ENCODE measurements around the gene DNM3.

The DNM3 gene

DNA sequence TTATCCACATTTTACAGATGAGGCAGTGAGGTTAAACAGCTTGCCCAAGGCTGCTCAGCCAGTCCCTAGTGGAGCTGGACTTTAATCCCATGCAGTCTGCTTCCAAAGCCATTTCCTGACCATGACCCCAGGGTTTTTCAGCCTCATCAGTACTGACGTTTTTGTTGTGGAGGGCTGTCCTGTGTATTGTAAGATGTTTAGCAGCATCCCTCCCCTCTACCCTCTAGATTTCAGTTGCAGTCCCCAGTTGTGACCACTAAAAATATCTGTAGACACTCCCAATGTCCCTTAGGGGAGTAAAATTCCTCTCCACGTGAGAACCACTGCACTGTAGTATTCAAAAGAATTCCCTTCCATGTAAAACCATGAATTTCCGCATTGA is 549.0 kb downstream of the DNM3 start:
- Histone ChIP-seq H3K27ac (no peak overlapping the region), H3K36me3 (no peaks in the 10 kb centered on the region), H3K4me3 (ENCODE audit: low read depth in 1 of 2, low read length in 1 of 2) (no peak overlapping the region), H3K4me1 (ENCODE audit: control insufficient read depth in 1 of 2, insufficient read depth in 1 of 2, low read depth in 1 of 2, low read length in 1 of 2) (no peaks in the 10 kb centered on the region), H3K9me3 (no peaks in the 10 kb centered on the region), H3K27me3 (no peaks in the 10 kb centered on the region)
- TF ChIP-seq, protein P1, sequence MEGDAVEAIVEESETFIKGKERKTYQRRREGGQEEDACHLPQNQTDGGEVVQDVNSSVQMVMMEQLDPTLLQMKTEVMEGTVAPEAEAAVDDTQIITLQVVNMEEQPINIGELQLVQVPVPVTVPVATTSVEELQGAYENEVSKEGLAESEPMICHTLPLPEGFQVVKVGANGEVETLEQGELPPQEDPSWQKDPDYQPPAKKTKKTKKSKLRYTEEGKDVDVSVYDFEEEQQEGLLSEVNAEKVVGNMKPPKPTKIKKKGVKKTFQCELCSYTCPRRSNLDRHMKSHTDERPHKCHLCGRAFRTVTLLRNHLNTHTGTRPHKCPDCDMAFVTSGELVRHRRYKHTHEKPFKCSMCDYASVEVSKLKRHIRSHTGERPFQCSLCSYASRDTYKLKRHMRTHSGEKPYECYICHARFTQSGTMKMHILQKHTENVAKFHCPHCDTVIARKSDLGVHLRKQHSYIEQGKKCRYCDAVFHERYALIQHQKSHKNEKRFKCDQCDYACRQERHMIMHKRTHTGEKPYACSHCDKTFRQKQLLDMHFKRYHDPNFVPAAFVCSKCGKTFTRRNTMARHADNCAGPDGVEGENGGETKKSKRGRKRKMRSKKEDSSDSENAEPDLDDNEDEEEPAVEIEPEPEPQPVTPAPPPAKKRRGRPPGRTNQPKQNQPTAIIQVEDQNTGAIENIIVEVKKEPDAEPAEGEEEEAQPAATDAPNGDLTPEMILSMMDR (IDR thresholded peaks at IDR 0.05): no peak

DNA sequence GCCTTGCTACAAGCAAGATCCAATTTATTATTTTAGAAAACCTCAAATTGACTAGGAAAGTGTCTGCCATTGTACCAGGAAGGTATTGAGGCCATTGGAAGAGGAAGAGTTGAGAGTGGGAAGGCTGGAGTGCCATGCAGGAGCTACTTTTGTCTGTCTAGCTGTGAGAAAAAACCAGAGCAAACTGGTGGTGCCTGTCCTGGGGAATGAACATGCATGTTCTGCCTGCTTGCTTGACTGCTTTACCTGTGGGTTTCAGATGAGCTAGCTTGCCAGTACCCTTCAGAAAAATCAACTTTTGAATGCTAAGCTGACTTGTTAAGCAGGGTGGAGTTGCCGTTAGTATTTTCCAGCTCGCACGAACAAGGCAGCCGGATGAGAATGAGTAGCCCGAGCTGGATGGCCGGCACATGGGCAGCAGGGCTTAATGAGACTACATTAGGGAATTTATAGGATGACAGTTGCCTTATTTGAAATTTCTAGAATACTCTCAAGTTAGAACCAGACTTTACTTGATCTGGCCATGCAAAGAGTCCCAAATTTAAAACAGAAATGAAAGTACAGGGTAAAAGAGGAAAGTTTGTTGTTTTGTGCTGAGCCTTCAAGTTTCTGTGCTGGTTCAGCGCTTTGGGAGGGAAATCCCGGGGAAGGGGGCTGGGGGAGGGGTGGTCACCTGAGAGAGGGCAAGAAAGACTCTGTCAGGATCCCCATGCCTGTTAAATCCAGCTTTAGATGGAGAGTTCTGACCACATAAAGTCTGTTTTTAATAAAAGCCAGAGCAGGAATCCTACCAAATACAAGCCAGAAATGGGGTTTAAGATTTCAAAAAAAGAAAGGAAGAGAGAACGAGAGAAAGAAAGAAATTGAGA is 549.6 kb downstream of the DNM3 start:
- Histone ChIP-seq H3K36me3 (no peaks in the 10 kb centered on the region), H3K4me1 (ENCODE audit: control insufficient read depth in 1 of 2, insufficient read depth in 1 of 2, low read depth in 1 of 2, low read length in 1 of 2) (no peaks in the 10 kb centered on the region), H3K9me3 (no peaks in the 10 kb centered on the region), H3K4me3 (ENCODE audit: low read depth in 1 of 2, low read length in 1 of 2) (no peak overlapping the region), H3K27me3 (no peaks in the 10 kb centered on the region), H3K27ac (no peak overlapping the region)
- TF ChIP-seq, protein P1 (IDR thresholded peaks at IDR 0.05): no peak

DNA sequence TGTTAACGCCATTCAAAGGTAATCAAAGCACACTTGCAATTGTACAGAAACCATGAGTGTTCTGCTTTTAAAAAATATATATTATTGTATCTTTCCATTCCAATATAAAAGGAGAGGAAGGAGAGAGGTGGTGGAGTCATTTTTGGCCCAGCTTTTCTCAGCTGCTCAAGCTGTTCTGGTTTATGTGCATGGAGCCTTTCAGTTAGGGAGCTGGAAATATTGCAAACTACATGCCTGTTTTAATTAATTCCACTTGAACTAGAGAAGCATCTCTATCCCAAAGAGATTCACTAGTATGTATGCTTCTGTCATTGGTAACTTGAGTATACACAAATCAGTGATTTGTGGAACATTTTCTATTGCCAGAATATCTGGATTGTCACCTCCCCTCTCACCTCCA is 550.7 kb downstream of the DNM3 start:
- no peak overlapping the region for H3K27ac ChIP-seq
- TF ChIP-seq, protein P1 (IDR thresholded peaks at IDR 0.05): no peak
- no peaks in the 10 kb centered on the region for H3K27me3 ChIP-seq
- no peaks in the 10 kb centered on the region for H3K36me3 ChIP-seq
- no peaks in the 10 kb centered on the region for H3K4me1 ChIP-seq (ENCODE audit: control insufficient read depth in 1 of 2, insufficient read depth in 1 of 2, low read depth in 1 of 2, low read length in 1 of 2)
- H3K9me3 ChIP-seq: no peaks in the 10 kb centered on the region
- H3K4me3 ChIP-seq (ENCODE audit: low read depth in 1 of 2, low read length in 1 of 2): no peak overlapping the region

DNA sequence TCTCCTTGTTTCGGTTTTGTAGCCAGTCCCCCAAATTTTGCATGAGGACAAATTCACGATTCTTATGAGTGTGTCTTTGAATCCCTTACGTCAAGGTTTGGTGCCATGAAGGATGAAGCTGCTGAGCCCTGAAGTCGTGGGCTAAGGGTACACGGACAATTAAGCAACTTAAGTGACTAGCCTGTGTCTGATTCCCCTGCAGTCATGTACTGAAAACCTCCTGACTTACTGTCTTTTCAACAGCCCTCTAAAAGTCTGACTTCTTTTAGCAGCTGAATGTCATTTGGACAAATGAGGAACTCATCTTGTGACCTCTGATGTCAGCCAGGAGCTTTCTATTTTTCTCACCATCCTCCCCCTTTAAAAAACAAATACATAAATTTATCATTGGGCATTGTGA is 552.1 kb downstream of the DNM3 start:
- no peaks in the 10 kb centered on the region for H3K36me3 ChIP-seq
- H3K27me3 ChIP-seq: no peaks in the 10 kb centered on the region
- H3K4me1 ChIP-seq (ENCODE audit: control insufficient read depth in 1 of 2, insufficient read depth in 1 of 2, low read depth in 1 of 2, low read length in 1 of 2): no peaks in the 10 kb centered on the region
- H3K4me3 ChIP-seq (ENCODE audit: low read depth in 1 of 2, low read length in 1 of 2): no peak overlapping the region
- TF ChIP-seq, protein P1 (IDR thresholded peaks at IDR 0.05): no peak
- H3K27ac ChIP-seq: no peak overlapping the region
- no peaks in the 10 kb centered on the region for H3K9me3 ChIP-seq

DNA sequence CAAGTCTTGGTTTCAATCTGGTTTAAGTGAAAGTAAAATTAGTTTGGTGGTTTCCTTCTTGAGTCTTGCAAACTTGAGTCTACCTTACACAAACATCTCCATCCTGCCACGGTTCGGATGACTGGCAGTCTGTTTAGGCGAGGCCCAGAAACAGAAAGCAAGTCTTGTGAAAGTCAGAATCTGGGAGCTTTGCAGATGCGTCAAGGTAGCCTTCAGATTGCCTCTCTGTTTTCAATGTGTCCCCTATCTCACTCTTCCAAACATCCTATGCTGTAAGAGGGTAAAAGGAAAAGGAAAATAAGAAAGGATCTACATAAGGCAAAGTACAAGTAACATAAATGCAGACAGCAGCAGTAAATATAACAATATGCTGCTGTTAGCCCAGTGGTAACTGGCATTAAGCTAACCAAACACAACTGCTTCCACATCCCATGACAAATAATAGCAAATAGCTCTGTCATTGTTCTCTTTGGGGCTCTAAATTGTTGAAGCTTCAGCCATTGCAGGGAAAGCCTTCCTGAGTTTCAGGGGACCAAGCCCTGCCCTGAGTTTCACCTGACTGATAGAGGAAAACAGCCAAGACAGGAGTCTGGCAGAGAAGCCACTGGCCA is 552.9 kb downstream of the DNM3 start:
- no peaks in the 10 kb centered on the region for H3K36me3 ChIP-seq
- H3K4me1 ChIP-seq (ENCODE audit: control insufficient read depth in 1 of 2, insufficient read depth in 1 of 2, low read depth in 1 of 2, low read length in 1 of 2): no peaks in the 10 kb centered on the region
- no peak overlapping the region for H3K4me3 ChIP-seq (ENCODE audit: low read depth in 1 of 2, low read length in 1 of 2)
- TF ChIP-seq, protein P1 (IDR thresholded peaks at IDR 0.05): no peak
- H3K9me3 ChIP-seq: no peaks in the 10 kb centered on the region
- H3K27ac ChIP-seq: no peak overlapping the region
- H3K27me3 ChIP-seq: no peaks in the 10 kb centered on the region

All from neutrophil (primary cell).